SIG-M5 treated with dmso at 0.1 percent for 504 hours (cell line): ENCODE data around the gene NACC2.

Experiments used
- DNase-seq: peaks from one replicate; lab custom pipeline; 2025; ENCODE audit not compliant: unreplicated experiment; lab: John Stamatoyannopoulos, UW

NACC2 gene

DNA sequence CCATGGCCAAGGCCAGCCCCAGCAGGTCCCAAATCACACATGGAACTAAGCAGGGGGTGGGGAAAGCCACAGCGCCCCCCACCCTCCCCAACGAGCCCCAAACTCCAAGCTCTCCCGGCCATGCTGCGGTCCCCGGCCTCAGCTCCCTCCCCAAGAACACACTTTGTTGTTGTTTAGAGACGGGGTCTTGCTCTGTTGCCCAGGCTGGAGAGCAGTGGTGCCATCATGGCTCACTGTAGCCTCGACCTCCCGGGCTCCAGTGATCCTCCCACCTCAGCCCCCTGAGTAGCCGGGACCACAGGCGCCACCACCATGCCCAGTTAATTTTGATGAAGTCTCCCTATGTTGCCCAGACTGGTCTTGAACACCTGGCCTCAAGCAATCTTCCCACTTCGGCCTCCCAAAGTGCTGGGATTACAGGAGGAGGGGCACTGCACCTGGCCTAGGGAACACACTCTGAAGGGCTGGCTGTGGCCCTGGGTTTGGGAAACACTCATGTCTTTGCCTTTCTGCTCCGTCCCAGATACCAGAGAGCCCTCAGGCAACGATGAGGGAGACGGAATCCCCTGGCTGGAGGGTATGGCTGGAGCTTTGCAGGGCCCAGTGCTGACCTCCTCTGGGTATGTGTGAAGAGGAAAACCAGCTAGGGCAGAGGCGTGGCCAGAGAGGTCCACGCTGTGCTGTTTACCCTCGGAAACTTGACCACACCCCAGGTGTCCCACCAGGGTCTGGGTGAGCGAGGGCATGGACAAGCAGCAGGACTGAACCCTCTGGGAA lies 80.8 kb downstream of the NACC2 start:
- no peak for DNase-seq

DNA sequence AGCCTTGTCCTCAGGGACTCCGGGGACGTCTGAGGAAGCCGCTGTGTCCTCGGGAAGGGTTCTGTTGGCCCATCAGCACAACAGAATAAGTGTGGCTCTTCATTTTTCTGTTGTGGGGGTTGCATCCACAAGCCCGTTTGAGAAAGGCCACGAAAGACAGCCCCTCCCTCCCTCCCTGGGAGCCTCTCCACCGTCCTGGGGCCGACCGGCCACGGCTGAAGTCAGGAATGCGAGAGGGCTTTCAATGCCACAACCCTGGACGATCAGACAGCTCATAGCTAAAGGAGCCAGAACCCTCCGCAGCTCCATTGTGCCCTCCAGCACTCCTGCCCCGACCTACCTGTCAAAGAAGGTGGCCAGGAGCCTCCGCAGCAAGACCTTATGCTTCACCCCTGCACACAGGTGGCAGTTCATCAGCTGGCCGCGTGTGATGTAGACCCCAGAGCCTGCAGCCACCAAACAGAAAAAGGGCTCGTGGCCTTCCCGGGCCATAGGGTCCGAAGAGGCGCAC lies 81.5 kb downstream of the NACC2 start:
- DNase-seq, result no peak

DNA sequence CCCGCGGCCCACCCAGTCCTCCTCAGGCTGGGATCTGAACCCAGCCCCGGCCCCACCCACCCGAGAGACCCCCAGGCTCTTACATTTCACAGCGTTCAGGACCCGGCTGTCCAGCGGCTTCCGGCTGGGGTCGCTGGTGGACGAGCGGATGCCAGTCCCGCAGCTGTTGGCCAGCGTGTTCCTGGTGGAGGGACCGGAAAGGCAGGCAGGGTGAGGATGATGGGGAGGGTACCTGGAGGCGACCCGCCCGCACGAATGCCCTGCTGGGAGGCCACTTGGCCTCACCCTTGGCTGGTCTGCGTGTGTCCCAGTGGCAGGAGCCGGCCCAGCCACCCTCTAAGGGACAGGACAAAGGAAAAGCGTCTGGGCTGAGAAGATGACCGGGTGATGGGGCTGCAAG lies 82.0 kb downstream of the NACC2 start:
- DNase-seq, result no peak

DNA sequence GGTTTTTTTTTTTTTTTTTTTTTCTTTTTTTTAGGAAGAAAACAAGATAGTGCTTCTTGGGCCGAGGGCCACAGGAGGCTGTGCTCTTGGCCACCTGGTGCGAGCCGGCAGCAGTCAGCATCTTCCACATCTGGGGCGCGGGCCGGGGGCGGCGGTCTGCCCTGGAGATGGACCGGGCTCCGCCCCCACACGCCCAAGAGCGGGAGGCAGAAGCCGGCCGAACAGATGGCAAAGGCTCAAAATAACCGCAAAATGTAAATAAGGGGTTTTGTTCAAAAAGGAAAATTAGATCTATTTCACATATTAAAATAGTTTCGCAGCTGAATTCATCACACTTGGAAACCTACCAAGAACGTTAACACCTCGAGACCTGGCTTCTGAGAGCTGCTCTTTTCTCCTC lies 82.4 kb downstream of the NACC2 start:
- DNase-seq, result no peak

DNA sequence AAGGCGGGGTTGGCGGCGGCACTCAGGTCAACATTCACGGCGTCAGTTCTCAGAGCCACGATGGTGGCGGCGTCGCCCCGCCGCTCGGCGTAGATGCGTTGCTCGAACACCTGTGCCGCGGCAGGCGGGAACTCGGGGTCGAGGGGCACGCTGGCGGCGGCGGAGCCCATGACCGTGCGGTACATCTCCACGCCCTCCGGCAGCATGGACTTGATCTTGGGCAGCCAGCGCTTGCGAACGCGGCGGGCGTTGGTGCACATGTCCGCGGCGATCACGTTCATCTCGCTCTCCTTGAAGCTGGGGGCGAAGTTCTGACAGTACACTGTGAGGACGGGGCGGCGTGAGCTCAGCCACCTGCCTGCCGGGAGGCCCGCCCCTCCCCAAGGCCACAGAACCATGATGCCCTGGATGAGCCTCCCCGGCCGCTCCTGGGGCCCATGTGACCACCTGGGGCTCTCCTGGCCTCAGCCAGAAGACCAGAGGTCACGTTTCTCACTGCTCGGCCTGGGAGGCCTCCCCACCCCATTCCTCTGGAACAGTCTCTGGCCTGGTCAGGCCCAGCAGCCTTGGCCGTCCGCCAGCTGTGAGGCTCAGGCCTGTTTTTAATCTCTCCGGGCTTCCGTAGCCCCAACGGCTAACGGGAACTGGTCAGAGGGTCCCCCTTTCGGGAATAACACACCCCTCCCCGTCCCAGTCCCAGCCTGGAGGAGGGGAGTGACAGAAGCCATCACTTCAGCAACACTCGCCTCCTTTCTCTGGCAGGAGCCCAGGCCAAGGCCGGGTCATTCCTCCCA lies 83.2 kb downstream of the NACC2 start:
- no peak for DNase-seq

DNA sequence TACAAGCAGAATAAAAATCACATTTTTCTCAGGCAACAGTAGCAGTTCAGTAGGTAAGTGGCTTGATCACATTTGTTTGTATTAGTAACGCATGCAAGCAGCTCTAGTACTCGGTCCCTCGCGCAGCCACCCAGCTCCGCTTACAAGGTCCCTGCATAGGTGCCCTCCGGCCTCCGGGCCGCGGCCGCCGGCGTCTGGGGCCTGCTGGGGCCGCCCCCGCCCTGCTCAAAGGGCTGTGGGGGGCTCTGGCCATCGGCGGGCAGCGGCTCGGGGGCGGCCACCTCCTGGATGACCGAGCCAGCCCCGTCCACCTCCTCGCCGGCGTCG lies 83.8 kb downstream of the NACC2 start:
- DNase-seq, result no peak

DNA sequence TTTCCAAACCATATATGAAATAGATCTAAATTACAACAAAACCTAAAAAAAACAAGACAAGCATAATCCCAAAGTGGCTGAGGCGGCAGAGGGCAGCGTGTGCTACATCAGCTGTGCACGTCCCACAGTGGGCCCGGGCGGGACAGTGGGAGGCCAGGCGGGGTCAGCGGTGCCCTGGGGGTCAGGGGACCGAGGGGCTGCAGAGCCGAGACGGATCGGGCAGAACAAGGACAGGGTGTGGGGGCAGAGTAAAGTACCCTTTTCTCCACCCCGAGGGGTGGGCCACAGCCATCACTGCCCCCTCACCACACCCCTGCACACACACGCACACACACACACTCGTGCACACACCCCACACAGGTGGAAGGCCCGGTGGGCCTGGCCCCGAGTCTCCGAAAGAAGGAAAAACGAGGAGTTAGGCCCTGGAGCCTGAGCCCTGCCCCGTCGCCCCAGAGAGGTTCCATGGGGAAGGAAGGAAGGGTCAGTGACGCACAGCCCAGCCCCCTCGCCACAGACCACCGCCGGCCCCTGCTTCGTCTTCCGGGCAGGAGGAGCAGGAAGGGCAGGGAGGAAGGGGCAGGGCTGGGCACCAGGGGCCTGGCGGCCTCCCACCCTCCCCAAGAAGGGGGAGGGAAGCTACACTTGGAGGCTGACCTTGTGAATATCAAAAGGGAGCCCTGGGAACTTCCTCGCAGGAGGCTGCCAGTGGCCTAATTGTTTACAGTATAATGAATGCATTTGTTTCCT lies 84.3 kb downstream of the NACC2 start:
- no peak for DNase-seq

DNA sequence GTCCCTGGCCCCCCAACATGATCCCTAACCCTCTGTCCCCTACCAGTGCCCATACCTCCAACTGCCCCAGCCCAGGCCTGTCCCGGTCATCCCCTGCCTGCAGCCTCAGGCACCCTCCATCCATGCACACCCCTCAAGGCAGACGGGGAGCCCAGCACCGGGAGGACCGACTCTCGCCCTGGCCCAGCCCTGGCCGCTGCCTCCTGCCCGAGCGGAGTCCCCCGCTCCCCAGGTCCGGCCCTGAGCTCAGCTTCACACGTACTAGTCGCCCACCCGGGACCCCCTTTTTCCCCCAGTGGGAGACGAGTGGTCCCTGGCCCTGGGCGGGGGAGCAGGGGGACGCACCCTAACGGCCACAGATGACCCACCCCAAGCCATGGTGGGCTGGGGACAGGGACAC lies 84.9 kb downstream of the NACC2 start:
- no peak for DNase-seq

DNA sequence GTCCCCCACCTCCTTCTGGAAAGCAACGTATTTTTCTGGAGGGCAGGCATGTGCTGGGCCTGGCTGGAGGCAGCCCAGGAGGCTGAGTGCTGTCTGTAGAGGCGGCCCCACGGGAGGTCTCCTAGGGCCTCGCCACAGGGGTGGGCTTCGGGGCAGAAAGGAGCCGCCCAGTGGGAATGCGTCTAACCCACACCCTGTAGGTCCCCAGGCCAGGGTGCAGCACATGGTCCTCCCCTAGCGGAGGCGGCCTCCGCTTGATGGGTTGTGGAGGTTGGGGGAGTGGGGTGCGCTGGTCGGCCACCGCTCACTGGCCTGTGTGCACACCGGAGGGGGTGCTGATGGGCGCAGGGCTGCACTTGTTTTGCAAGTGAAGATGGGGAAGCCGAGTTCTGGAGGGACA lies 85.6 kb downstream of the NACC2 start:
- DNase-seq, result no peak

DNA sequence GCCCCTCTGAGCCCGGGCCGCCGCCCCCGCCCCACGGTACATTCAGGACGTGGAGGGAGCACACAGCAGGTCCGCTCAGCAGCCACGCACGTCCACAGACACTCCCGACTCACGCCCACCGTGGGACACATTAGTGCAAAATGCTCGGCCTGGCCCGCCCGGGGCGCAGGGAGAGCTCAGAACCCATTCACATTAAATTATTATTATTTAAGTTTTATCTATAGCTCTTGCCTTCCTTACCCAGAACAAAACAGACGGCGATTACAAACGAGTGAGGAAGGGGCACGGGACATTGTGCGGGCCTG lies 86.4 kb downstream of the NACC2 start:
- no peak for DNase-seq

DNA sequence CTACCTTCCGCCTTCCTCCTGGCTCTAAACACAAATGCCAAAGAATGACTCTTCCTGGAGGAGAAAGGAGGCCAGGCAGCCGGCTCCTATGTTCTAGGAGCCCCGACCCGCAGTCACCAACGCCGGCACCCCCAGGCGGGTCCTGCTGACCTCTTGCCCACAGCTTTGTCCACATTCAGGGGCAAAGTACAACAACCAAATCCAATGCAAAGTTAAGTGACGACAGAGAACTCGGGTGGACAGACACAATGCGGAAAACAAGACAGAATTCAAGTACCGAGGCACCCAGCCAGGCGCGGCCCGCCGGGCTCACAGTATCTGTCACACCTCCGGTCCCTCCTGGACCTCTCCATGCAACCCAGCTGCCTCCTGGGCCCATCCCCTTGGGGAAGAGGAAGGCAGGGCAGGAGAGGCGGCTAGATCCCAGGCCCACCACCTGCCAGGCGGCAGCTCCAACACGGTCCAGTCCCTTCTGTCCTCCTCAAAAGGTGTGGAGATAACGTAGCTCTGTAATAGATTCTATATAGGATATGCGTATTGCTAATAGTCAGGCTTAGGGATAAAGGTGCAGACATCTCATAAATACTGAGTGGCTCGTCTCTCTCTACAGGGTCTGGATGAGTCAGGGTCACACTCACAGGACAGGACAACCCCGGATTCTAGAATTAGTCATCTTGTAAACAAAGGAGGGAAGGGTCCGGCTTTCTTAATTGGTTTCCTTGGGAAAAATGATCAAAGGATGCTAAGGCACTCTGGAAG lies 87.0 kb downstream of the NACC2 start:
- no peak for DNase-seq

DNA sequence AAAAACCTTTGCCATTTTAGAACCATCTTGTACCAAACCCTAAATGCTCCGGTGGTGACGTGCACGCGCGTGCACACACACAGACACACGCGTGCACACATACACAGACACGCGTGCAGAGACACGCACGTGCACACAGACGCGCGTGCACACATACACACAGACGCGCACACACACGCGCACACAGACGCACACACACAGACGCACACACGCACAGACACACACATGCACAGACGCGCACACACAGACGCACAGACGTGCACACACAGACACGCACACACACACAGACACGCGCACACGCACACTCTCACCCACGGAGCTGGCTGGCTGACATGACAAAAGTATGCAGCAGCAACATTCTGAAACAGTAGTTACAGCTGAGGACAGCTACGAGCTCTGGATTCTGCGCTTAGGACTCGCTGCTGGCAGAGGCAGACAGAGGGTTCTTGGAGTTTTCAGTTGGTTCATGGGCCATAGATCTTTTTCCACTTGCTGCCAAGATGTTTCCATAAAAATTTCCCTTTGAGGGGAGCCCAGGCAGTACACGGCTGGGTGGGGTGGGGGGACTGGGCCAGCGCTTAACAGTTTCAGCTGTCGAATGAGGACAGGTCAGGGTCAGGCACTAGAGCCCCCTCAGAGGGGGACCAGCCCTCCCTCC lies 87.7 kb downstream of the NACC2 start:
- no peak for DNase-seq

DNA sequence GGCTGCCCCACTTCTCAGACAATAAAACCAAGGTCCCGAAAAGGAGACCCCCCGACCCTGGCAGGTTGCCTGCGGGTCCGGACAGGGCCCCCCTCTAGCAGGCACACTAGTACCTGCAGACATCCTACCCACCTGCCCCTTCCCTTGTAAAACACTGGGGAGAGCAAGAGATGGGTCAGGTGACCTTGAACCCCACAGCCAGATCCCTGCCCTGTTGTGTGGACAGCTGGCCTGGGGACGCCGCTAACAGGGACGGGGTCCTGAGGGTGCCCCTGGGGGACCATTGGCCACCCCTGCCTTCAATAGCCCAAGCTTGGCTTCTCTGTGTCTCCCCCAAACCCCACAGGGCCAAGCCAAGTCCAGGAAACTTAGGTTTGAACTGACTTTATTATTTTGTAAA lies 88.9 kb downstream of the NACC2 start:
- DNase-seq, result no peak

DNA sequence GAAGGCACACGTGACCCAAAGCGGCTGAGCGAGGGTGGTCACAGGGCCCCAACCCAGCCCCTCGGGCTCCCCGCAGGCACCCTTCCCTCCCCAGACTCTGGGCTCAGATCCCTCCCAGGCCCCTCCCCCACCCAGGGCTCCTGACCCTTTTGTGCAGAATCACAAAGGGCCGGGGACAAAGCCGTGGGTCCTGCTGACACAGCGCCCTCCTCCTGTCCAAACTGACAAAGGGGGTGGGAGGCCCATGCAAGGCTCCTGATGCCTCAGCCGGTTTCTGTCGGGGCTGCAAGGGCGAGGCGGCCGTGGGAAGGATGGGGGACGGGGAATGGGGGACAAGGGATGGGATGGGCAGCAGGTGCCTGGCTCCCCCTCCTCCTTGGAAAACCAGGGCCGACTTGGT lies 90.4 kb downstream of the NACC2 start:
- DNase-seq, result no peak

DNA sequence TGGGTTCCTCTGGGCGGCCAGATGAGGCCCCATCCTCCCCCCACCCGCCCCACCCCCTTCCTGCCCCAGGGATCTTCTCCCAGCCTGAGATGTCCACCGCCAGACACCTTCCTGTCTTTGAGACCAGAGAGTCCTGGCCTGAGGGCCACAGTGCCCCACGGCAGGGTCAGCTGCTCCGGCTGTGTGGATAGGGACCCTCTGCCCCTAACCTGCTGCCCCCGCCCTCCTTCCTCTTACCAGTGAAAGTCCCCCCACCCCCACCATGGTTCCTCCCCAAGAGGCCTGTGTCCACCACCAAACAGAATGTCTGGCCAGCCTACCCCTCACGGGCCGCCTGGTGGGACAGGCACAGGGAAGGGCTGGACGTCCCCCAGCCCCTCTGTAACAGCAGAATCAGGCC lies 90.9 kb downstream of the NACC2 start:
- DNase-seq, result no peak

DNA sequence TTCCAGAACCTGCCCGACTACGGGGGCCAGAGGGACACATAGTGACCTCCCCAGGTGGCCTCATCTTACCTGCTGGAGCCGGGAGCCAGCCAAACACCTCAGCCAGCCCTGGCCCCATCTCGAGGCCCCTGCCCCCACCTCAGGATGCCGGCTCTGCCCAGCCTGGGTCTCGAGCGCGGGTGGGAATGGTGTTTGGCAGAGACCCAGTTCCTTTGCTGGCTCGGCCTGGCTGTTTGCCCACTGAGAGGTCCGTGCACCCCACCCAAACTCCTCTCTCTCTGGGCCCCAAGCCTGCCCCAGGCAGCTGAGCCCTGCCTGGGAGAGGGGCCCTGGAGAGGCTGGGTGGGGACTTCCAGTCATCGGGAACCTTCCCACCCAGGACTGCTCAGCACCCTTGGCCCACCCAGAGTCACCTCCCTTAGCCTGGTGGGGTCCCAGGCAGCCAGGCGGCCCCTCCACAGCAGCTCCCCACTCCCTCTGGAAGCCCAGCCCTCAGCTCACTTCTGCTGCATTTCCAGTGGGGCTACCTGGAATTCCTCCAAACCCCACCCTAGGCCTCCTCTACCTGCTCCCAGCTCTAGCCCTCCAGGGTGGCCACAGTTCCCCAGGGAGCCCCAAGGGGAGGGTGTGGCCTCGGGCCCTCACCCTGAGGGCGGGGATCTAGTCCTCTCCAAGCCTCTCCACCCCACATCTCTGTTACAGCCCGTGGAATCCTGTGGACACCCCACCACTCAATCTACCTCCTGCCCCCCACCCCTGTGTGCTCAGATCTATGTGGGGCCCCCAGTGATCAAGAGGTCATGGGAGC lies 91.5 kb downstream of the NACC2 start:
- no peak for DNase-seq

DNA sequence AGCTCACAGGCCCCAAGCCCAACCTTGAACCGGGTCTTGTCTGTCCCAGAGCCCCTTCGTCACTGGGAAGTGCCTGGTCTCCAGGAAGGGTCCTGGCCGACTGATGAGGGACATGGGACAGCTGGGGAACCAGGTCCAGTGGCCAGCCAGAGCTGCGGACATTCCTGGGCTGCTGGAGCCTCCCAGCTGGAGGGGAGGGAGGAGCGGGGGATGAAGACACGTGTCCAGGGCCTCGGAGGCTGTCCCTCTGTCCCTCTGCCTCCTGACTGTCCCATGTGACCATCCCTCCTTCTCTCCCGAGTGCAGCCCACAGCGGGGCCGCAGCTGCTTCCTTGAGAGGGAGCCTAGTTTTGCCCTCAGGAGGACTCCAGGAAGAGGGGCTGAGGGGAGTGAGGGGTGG lies 92.2 kb downstream of the NACC2 start:
- no peak for DNase-seq

DNA sequence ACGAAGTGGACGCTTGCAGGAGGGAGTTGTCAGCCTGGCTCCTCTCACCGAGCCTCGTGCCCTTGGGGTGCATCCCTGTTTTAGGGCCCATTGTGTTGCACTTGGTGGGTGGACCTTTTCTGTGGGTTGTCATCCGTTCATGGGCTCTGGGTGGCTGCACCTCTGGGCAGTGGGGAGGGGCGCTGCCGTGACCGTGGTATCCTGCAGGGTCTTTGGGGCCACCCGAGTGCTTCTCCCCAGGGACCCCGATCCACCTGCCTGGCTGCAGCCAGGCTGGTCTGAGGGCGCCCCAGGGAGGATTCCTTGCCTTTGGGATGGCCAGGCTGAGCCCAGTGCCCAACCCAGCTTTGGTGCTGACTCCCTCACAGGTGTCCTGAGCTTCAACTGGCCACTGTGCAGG lies 92.9 kb downstream of the NACC2 start:
- DNase-seq, result no peak

DNA sequence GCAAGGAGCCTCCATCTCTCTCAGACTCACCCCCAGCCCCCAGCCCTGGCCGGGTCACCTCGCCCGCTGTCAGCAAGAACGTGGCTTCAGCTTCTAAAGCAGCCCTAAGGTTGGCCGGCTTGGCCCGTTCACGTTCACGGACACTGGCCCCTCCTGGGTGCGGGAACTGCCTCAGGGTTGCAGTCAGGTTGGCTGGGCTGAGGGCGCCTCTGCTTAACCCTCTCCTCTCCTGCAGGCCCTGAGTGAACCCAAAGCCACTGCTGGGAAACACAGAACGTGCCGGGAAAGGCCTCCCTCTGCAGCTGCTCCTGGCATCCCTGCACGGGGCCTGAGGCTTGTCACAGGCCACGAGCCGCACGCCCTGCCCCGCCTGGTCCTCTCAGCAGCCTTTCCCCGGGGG lies 93.9 kb downstream of the NACC2 start:
- DNase-seq, result no peak
